ENCODE results near the gene NRN1. TPM values are rescaled to one million over a fixed set of nuclear protein-coding genes. Genes with fewer than 3 reads are reported as not detected.

NRN1 gene
- total RNA-seq, 3 donors from 2014 or later (not counting 1 experiment from before 2014, with no cell fraction given) = not detected

DNA sequence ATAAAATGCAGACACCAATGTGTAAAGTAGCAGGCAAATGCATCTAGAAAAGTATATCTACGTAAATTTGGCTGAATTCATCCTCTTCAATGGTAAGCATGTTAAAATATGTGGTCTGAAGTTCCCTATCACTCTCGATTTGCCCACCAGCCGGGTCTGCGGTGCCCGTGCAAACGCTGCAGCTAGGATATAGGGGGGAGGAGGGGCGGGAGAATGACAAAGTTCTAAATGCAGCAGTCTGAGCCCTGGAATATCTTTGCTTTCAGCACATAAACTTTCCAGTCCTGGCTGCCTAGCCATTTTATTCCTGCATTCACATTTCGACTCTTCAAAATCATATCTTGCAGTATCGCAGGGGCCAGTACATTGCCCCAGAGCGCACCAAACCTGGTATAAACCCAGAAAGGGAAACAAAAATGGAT, 708 bp downstream of the NRN1 start:
- H3K4me1 Mint-ChIP-seq = peaks cover 64 to 76% of the 10 kb centered on the region in 2 donors
- DNase-seq (no peak), ATAC-seq (no peak)
- TF ChIP-seq, protein P1, sequence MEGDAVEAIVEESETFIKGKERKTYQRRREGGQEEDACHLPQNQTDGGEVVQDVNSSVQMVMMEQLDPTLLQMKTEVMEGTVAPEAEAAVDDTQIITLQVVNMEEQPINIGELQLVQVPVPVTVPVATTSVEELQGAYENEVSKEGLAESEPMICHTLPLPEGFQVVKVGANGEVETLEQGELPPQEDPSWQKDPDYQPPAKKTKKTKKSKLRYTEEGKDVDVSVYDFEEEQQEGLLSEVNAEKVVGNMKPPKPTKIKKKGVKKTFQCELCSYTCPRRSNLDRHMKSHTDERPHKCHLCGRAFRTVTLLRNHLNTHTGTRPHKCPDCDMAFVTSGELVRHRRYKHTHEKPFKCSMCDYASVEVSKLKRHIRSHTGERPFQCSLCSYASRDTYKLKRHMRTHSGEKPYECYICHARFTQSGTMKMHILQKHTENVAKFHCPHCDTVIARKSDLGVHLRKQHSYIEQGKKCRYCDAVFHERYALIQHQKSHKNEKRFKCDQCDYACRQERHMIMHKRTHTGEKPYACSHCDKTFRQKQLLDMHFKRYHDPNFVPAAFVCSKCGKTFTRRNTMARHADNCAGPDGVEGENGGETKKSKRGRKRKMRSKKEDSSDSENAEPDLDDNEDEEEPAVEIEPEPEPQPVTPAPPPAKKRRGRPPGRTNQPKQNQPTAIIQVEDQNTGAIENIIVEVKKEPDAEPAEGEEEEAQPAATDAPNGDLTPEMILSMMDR (IDR thresholded peaks at IDR 0.05) = no peak
- intact Hi-C loops (cut with micrococcal nuclease) = loop anchor here (10.0 kb wide), 1 partner anchor 491 kb away; no protein-coding TSS in a partner anchor
- Histone ChIP-seq H3K4me1 (ENCODE audit: control insufficient read depth, insufficient read depth, low read length) (peaks cover 67% of the 10 kb centered on the region), H3K27me3 (ENCODE audit: control insufficient read depth, insufficient read depth, low read length) (peaks cover 87% of the 10 kb centered on the region), H3K36me3 (ENCODE audit: control insufficient read depth, insufficient read depth, low read length) (no peaks in the 10 kb centered on the region), H3K27ac (ENCODE audit: low read length) (no peak overlapping the region), H3K9me3 (ENCODE audit: control insufficient read depth, insufficient read depth, low read length) (peaks cover 22% of the 10 kb centered on the region), H3K4me3 (ENCODE audit: low read length) (no peak overlapping the region)
- peaks cover 12% of the 10 kb centered on the region for H3K36me3 Mint-ChIP-seq
- 7% methylated on average over 10 of the region's 10 CpGs for WGBS (ENCODE audit: insufficient coverage)
- H3K9me3 Mint-ChIP-seq = no peaks in the 10 kb centered on the region
- peaks cover 70 to 77% of the 10 kb centered on the region in 2 donors for H3K27me3 Mint-ChIP-seq (ENCODE audit: low read depth in 2 of 2)
- peak overlapping the region; percentile 53 to 90 for H3K27ac Mint-ChIP-seq
- peak overlapping the region; percentile 73 for H3K4me3 Mint-ChIP-seq

DNA sequence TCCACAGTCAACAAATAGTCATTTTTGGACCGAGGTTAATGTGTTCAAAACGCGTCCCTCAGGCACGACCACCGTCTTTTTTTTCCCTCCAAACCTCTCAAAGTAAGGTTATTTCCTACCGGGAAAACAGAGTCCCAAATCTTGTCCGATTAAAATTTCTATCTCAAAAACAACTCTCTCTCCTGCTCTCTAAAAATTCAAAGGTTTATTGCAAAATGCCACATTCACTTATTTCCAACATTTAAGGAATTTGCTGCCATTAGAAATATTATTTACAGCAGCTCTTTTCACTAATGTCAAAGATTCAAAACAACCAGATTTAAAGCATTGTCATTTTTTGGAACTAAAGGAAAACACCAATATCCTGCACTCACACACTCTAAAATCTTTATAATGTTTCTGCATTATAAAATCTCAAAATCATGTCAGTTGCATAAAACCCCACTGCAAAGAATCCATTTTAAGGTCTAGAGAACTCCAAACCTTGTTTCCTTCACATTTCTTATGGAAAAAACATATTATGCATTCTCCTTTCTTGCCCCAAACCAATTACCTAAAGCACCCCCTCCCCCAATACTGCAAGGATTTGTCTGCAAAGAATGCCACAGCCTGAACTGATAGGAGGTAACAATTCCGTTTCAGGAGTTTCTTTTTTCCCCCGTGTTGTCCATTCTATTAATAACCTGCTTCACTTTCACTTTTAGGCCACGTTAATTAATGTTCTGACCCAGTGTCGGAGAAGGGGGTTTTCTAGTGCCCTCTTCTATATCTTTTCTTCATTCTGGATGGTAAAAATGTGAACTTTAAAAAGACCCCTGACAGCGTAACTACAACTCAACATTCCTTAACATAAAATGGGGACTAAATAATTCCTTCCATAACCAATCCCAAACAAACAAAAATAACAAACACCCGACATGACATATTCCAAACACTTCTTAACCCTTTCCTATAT, 1.4 kb downstream of the NRN1 start:
- intact Hi-C loops (cut with micrococcal nuclease) = loop anchor here (10.0 kb wide), 1 partner anchor 491 kb away; no protein-coding TSS in a partner anchor
- DNase-seq = no peak
- Histone ChIP-seq H3K9me3 (ENCODE audit: control insufficient read depth, insufficient read depth, low read length) (peaks cover 26% of the 10 kb centered on the region), H3K36me3 (ENCODE audit: control insufficient read depth, insufficient read depth, low read length) (no peaks in the 10 kb centered on the region), H3K27ac (ENCODE audit: low read length) (no peak overlapping the region), H3K4me3 (ENCODE audit: low read length) (no peak overlapping the region), H3K4me1 (ENCODE audit: control insufficient read depth, insufficient read depth, low read length) (peaks cover 67% of the 10 kb centered on the region), H3K27me3 (ENCODE audit: control insufficient read depth, insufficient read depth, low read length) (peaks cover 94% of the 10 kb centered on the region)
- WGBS (ENCODE audit: insufficient coverage) = 15% methylated on average over 9 of the region's 13 CpGs
- Mint-ChIP-seq H3K4me3 (peak overlapping the region; percentile 73), H3K9me3 (no peaks in the 10 kb centered on the region), H3K27me3 (ENCODE audit: low read depth in 2 of 2) (peaks cover 72 to 83% of the 10 kb centered on the region in 2 donors), H3K27ac (peak overlapping the region; percentile 53 to 90), H3K4me1 (peaks cover 66 to 78% of the 10 kb centered on the region in 2 donors), H3K36me3 (peaks cover 12% of the 10 kb centered on the region)
- no peak for ATAC-seq
- TF ChIP-seq, protein P1 (IDR thresholded peaks at IDR 0.05) = no peak

DNA sequence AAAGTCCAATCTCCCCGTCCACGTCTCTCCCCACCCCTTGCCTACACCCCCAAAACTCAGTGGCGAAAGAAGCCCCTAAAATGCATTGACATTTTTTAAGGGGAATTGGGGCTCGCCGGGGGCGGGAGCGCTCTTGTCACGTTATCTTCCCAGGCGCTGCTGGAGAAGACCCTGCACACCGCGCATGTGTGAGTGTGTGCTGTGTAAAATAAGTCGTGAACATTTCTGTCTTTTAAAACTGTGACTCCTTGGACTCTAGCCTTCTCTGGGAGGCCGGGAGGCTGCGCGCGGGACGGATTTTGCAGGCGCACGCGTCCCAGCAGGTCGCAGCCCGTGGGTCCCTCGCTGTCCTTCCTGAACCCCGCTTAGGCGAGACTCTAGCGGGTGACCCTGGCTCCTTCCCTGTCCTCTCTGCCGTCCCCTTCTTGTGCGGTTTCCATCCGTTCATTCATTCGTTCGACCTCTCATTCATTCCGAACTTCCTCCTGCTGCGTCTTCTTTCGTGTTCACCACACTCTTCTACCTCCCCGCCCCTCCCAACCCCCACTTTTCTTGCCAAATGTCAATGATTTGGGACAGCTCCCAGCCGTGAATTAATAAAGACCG, 2.2 kb downstream of the NRN1 start:
- no peak for ATAC-seq
- no peaks in the 10 kb centered on the region for H3K9me3 Mint-ChIP-seq

More for the DNA sequence above, 2.2 kb downstream of the NRN1 start:
- TF ChIP-seq, protein P1 (IDR thresholded peaks at IDR 0.05) = no peak
- Mint-ChIP-seq H3K4me3 (peak overlapping the region; percentile 73), H3K27ac (peak overlapping the region; percentile 75 to 90), H3K36me3 (peaks cover 12% of the 10 kb centered on the region), H3K4me1 (peaks cover 73 to 85% of the 10 kb centered on the region in 2 donors), H3K27me3 (ENCODE audit: low read depth in 2 of 2) (peaks cover 78 to 84% of the 10 kb centered on the region in 2 donors)
- no peak overlapping the region for H3K27ac ChIP-seq (ENCODE audit: low read length)
- WGBS (ENCODE audit: insufficient coverage) = 15% methylated on average over 37 of the region's 37 CpGs
- intact Hi-C loops (cut with micrococcal nuclease) = loop anchor here (10.0 kb wide), 1 partner anchor 490 kb away; no protein-coding TSS in a partner anchor
- peaks cover 33% of the 10 kb centered on the region for H3K9me3 ChIP-seq (ENCODE audit: control insufficient read depth, insufficient read depth, low read length)
- H3K4me1 ChIP-seq (ENCODE audit: control insufficient read depth, insufficient read depth, low read length) = peaks cover 73% of the 10 kb centered on the region
- DNase-seq = peak in 1 of 2 donors; percentile 28
- no peaks in the 10 kb centered on the region for H3K36me3 ChIP-seq (ENCODE audit: control insufficient read depth, insufficient read depth, low read length)
- H3K27me3 ChIP-seq (ENCODE audit: control insufficient read depth, insufficient read depth, low read length) = peaks cover 96% of the 10 kb centered on the region
- peak overlapping the region; percentile 4 for H3K4me3 ChIP-seq (ENCODE audit: low read length)

Measured in natural killer cell (primary cell).